Left hindlimb (tissue), 1 donor: ENCODE data around the gene CFAP57.

Experiments used
- DNase-seq: peaks from one replicate; pipeline ENCODE4 v3.0.0-alpha.2; 2018

CFAP57 gene

GRCh38 chr1:43279666-43280065 lies 107.5 kb downstream of the CFAP57 start:
- no peak for DNase-seq

DNA sequence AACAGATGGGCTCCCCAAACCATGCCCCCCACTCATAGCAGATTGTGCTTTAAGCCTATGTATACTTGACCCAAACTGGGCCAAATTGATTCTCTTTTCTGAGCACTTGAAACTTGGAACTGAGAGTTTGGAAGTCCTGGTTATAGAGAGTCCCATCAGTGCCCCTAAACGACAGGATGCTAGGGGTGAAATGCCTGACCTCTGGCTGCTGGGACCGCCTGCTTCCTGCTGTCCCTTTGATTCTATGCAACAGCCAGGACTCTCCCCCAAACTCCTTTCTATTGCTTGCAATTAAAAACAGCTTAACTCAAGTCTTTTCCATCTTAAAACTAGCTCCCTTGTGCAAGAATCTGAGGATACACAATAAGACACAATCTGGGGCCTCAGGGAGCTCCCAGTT lies 108.6 kb downstream of the CFAP57 start:
- no peak for DNase-seq

GRCh38 chr1:43282220-43283195 lies 110.4 kb downstream of the CFAP57 start:
- no peak for DNase-seq

- no peak for DNase-seq
Measured at GRCh38 chr1:43284065-43284464, 111.9 kb downstream of the CFAP57 start.

DNA sequence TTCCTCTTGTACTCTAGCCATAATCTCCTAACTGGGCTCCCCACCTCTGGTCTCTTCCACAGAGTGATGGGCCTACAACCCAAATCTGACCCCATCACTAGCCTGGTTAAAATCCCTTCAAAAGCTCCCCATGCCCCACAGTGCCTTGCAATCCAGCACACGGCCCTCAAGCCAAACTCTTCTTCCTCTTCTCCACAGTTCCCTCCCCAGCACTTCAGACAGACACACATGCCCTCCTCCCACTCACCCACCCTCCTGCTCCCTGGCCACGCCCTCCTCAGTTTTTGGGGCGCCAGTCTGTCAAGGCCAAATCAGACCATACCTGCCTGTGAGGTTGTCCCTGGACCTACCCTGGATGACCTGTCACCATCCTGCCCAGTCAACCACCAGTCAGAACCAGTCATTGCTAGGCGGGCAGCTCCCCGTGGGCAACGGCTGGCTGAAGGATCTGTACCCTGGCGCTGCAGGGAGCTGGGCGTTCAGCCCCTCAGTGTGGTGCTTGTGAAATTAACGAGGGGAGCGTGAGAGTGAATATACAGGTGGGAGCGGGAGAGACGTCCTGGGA lies 112.5 kb downstream of the CFAP57 start:
- DNase-seq, result no peak

DNA sequence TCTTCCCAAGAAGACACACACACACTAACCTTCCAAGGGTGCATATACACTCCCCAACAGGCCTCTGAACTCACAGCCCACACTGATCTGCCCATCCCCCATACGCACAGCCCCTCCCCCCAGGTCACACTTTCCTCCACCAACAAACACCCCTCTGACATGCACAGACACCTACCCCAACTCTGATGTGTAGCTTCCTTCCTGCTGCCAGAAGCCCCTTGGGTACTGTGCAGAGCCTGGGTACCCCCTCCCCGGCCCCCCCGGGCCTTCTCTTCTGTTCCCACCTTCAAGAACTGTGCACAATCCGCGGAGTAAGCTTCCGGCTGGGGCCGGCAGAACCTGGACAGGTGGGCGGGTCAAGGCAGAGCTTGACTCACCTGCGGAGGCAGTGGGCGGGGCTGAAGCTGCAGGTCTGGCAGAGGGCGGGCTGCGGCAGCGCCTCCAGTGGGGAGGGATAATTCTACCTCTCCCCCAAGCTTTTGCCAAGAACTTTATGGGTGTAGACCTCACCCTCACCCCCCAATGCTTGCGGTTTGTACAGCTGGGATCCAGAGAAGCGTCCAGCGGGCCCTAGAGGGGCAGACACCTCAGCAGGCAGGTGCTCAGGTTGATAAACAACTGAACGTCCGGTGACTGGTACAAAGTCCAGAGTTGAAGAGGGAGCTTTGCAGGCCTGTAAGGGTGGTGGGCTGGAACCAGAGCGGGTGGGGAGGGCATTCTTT lies 113.3 kb downstream of the CFAP57 start, which contains the start of gene C1orf210:
Gene C1orf210 (minus strand): TSS at position 313 of the 722 bp plus-strand sequence. CDS start 2,311 bp downstream, outside the sequence.
- DNase-seq, result no peak

DNA sequence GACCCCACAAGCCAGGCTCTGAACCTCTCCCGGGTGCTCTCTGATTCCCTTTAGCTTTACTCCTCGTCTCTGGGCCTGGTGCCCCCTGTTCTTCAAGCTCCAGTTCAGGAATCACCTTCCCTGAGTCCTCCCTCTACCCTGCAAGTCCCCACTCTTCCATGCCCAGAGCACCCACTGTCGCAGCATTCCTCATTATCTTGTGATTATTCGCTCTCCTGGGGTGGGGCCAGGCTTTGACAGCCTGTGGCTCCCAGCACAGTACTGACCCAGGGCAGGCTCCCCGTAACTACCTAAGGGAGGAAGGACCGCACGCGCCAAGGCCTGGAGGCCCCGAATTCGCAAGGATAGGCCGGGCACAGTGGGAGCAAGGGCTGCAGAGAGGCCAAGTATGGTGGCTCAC lies 114.0 kb downstream of the CFAP57 start:
- no peak for DNase-seq

- no peak for DNase-seq
Measured at GRCh38 chr1:43286533-43286932, 114.4 kb downstream of the CFAP57 start.

GRCh38 chr1:43288058-43288784 lies 116.1 kb downstream of the CFAP57 start:
- no peak for DNase-seq

DNA sequence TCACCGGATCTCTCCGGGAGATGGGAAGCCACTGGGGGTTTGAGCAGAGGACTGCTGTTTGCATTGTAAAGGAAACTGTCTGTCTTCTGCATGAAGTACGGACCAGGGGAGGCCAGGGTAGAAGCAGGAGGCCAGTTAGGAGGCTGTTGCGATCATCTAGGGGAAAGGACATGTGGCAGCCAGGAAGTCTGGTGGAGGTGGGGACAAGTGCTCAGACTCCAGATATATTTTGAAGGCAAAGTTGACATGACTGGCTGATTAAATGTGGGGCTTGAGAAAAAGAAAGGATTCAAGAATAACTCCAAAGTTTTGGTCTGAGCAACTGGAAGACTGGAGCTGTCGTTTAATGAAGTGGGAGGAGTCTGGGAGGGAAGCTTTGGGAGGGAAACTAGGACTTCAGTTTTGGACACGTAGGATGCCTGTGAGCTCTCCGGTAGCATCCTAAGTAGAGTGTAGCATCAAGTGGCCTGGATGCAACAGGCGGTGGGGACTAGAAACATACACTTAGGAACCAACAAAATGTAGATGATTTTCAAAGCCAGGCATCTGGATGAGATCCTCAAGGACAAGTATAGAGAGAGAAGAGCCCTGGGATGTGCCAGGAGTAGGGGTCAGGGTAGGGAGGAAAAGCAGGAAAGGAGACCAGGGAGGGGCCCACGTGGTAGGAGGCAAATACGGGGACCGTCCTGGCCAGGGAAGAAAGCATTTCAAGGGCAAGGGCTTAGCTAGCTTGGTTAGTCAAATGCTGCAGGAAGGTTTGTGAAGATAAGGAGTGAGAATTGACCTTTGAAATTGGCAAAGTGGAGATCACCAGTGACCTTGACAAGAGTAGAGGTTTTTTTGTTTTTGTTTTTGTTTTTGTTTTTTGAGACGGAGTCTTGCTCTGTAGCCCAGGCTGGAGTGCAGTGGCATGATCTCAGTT lies 116.9 kb downstream of the CFAP57 start:
- DNase-seq, result no peak

GRCh38 chr1:43292216-43292615 lies 120.1 kb downstream of the CFAP57 start:
- no peak for DNase-seq

DNA sequence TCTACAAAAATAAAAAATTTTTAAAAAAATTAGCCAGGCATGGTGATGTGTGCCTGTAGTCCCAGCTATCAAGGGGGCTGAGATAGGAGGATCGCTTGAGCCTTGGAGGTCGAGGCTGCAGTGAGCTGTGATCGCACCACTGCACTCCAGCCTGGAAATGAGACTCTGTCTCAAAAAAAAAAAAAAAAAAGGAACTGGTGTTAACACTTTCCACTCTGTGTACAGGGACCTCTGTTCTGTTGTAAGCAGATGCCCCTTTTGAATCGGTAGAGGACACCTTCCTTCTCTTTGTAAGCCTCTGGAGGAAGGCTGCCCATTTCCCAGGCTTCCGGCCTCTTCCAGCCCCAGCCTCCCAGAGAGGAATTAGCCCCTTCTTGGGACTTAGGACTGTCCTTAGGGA lies 120.5 kb downstream of the CFAP57 start:
- DNase-seq, result no peak

DNA sequence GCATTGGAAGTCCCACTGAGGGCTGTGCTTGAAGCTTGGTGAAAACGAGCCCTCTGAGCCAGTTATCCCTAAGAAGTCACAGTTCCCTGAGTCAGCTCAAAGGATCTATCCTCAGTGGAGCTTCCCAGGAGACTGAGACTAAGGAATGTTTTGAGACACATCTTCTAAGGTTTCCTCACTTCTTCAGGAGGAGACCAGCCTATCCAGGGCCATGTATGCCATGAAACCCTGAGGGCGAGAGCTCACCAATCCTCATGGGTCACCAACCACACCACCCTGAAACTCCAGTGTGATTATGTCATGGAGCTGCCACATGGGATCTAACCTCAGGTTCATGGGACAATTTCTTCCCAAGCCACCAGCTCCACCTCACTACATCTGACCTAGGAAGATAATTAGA lies 121.0 kb downstream of the CFAP57 start:
- no peak for DNase-seq

DNA sequence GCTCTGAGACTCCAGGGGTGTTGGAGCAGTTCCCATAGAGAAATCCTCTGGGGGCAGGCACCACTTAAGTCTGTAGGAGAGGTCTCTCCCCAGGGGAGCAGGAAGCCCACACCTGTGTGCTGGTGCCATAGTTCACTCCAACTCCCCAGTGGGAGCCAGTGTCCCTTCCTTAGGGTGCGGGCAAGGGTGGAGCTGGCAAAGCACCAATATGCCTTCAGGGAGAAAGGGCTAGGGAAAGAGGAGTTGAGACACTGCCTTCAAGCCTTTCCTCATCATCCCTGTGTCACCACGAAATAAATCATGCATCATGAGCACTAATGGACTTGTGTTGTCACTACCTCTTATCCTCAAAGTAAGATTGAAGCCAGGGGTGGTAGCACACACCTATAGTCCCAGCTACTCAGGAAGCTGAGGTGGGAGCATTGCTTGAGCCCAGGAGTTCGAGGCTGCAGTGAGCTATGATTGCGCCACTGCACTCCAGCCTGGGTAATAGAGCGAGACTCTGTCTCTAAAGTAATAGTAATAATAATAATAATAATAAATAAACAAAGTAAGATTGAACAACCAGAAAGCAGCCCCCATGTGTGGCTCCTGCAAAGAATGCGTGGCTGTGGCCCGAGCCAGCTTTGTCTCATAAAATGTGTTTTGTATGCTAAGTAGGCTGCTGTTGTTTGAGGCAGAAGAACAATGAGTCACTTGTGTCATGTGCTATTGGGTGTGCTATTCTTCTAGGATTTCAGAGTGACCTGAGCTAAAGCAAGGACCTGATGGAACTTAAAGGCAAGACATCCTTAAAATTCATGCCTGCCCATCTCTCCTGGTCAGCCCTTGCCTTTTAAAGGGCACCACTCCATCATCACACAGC lies 122.0 kb downstream of the CFAP57 start:
- no peak for DNase-seq

DNA sequence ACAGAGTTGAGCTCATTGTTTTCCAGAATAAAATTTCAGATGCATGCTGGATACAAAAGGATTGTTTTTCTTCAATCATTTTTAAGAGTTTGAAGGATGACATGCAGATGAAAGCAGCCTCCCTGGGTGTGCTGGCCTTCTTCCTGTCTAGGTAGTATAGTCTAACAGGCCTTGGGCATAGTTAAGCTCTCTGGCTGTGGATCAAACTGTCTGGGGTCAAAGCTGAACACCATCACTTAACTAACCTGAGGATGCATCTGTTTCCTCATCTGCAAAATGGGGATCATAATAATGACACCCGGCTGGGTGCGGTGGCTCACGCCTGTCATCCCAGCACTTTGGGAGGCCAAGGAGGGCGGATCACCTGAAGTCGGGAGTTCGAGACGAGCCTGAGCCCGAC lies 122.6 kb downstream of the CFAP57 start:
- no peak for DNase-seq

- DNase-seq, result no peak
Measured at GRCh38 chr1:43296207-43296606, 124.1 kb downstream of the CFAP57 start.

DNA sequence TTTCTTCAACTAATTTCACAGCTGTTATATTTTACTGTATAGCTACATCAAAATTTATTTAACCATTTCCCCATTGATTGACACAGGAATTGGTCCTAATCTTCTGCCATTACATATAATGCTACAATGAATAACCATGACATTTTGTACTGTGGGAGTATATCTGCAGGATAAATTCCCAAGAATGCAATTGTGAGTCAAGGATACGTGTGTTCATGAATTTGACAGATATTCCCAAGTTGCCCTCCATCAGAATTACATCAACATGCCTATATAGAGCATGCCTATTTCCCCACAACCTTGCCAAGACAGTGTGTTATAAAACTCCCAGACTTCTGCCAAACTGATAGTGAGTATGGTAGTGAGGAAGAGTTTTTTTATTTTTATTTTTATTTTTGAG lies 125.9 kb downstream of the CFAP57 start:
- no peak for DNase-seq

GRCh38 chr1:43299101-43299500 lies 127.0 kb downstream of the CFAP57 start:
- no peak for DNase-seq

DNA sequence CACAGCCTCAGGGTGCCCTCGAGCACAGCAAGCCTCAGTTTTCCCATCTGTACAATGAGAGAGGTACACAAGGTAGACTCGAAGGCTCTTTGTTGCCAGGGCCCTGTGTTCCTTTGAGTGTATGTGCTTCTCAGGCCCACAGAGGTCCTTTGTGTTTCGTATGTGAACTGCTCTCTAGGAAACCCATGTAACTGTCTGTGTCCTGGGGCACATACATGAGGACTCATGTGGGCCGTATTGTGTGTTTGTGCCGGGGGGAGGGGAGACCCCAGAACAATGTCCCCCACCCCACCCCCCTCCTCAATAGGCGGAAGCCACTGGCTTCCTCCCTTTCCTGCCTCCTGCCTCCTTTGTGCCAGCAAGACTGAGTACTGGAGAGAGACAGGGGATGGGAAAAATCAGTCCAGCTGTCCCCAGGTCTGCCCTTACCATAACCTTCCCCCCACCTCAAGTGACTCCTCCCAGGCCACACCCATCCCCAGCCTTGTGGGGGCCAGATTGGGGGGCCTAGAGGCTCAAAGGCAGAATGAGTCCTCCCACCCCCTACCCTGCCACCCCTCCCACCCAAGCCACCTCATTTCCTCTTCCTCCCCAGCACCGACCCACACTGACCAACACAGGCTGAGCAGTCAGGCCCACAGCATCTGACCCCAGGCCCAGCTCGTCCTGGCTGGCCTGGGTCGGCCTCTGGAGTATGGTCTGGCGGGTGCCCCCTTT lies 128.4 kb downstream of the CFAP57 start, which contains the start of gene TIE1:
Gene TIE1 (plus strand): TSS at position 605 of the 717 bp plus-strand sequence. CDS start 90 bp downstream, at position 695.
- DNase-seq, result peak; percentile 34

DNA sequence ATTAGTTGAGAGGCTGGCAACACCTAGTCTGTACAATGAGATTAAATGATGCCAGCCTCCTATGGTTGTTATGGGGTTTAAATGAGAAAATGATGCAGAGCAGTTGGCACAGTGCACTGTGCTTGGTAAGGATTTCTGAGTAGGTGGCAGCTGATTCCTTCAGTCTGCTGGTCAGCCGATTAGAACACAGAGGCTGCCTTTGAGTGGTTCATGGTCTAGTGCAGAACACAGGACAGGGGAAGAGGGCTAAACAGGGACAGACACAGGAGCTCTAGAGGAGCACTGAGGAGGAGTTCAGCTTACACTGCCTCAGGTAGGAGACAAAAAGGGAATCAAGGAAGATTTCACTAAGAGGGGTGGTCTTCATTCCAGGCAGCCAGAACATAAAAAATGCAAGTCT lies 130.1 kb downstream of the CFAP57 start:
- DNase-seq, result no peak
